Measurements from ENCODE around the gene CDR2.

CDR2 gene

DNA sequence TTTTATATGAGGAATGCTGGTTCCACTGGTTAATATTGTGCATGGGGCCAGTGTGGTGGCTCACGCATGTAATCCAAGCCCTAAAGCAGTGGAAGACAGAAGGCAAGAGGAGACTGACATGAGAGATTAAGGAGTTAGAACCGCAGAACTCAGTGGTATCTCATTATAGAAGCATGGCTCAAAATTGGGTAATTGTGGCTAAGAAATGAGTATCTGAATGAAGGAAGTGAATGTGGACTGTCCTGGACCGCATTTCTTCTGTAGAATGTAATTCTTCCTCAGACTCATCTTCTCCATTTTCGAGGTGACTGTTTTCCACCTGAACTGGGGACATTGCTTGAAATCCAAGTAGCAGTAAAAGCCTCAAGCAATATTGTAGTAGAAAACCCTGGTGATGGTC, 42.6 kb upstream of the CDR2 start:
- TF ChIP-seq, protein P1, sequence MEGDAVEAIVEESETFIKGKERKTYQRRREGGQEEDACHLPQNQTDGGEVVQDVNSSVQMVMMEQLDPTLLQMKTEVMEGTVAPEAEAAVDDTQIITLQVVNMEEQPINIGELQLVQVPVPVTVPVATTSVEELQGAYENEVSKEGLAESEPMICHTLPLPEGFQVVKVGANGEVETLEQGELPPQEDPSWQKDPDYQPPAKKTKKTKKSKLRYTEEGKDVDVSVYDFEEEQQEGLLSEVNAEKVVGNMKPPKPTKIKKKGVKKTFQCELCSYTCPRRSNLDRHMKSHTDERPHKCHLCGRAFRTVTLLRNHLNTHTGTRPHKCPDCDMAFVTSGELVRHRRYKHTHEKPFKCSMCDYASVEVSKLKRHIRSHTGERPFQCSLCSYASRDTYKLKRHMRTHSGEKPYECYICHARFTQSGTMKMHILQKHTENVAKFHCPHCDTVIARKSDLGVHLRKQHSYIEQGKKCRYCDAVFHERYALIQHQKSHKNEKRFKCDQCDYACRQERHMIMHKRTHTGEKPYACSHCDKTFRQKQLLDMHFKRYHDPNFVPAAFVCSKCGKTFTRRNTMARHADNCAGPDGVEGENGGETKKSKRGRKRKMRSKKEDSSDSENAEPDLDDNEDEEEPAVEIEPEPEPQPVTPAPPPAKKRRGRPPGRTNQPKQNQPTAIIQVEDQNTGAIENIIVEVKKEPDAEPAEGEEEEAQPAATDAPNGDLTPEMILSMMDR (IDR thresholded peaks at IDR 0.05; ENCODE audit: extremely low read depth, missing control alignments), result no peak

GRCh38 chr16:22413819-22414218, 39.4 kb upstream of the CDR2 start:
- DNase-seq (ENCODE audit: low spot score), result no peak
- TF ChIP-seq, protein P1 (IDR thresholded peaks at IDR 0.05; ENCODE audit: extremely low read depth, missing control alignments), result no peak

More for the DNA sequence above, 42.6 kb upstream of the CDR2 start:
- no peak for DNase-seq (ENCODE audit: low spot score)

DNA sequence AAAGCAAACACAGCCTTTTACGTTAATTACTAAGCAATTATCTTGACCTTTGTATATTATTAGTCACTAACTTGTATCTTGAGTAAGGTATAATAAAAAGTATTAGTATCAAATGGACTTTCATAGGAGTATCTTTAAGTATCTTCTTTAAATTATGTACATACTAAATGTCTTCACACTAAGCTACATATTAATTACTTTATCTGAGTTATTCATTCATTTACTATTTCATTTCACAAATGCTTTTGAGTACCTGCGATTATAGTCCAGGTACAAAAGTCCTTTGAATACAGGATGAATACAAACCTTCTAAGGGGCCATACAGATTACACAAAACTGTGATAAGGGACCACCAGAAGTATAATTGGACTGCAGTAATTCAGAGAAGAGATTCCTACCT, 33.1 kb upstream of the CDR2 start:
- TF ChIP-seq, protein P1 (IDR thresholded peaks at IDR 0.05; ENCODE audit: extremely low read depth, missing control alignments), result no peak
- DNase-seq (ENCODE audit: low spot score), result no peak

- no peak for DNase-seq (ENCODE audit: low spot score)
- TF ChIP-seq, protein P1 (IDR thresholded peaks at IDR 0.05; ENCODE audit: extremely low read depth, missing control alignments), result no peak
Measured at GRCh38 chr16:22402191-22402590, 27.8 kb upstream of the CDR2 start.

- TF ChIP-seq, protein P1 (IDR thresholded peaks at IDR 0.05; ENCODE audit: extremely low read depth, missing control alignments), result no peak
- no peak for DNase-seq (ENCODE audit: low spot score)
Measured at GRCh38 chr16:22400900-22401299, 26.5 kb upstream of the CDR2 start.

- TF ChIP-seq, protein P1 (IDR thresholded peaks at IDR 0.05; ENCODE audit: extremely low read depth, missing control alignments), result no peak
- no peak for DNase-seq (ENCODE audit: low spot score)
Measured at GRCh38 chr16:22397931-22398330, 23.5 kb upstream of the CDR2 start.

DNA sequence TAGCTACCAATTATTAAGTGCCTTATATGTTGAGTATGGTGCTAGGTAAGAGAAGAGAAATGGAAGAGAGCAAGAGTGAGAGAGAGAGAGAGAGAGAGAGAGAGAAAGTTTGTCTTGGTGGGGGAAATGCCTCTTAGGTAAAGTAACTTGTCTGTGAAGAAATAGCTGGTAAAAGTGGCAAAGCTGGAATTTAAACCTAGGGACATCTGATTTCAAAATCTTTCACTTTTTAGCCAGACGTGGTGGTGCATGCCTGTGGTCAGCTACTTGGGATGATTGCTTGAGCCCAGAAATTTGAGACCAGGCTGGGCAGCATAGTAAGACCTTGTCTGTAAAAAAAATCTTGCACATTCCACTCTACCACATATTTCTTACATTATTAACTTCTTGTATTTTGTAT, 23.0 kb upstream of the CDR2 start:
- no peak for DNase-seq (ENCODE audit: low spot score)
- TF ChIP-seq, protein P1 (IDR thresholded peaks at IDR 0.05; ENCODE audit: extremely low read depth, missing control alignments), result no peak
